IMR-90 (cell line): Measurements from ENCODE around the gene CIROP.

Experiments
- CHD1 ChIP-seq: IDR thresholded peaks from 2 replicates; pipeline ENCODE4 v1.6.1; 2012; ENCODE audit warnings: low read depth, low read length, improper control_type of control experiment
- CTCF ChIP-seq: conservative IDR thresholded peaks from 2 replicates; pipeline ENCODE4 v1.5.1; 2012; ENCODE audit warnings: mild to moderate bottlenecking, low read depth, low read length, improper control_type of control experiment
- ELK1 ChIP-seq: fragments of 150-350 bp; IDR thresholded peaks from 2 replicates; pipeline ENCODE4 v1.6.1; 2016; ENCODE audit warnings: low read depth, mild to moderate bottlenecking, low read length, moderate library complexity, borderline replicate concordance
- FOS ChIP-seq: fragments of 150-350 bp; IDR thresholded peaks from 2 replicates; pipeline ENCODE4 v1.6.1; 2016; ENCODE audit warnings: low read depth, low read length
- NFE2L2 ChIP-seq: fragments of 150-350 bp; IDR thresholded peaks from 2 replicates; pipeline ENCODE4 v1.6.1; 2016; ENCODE audit warnings: low read depth, mild to moderate bottlenecking, low read length
- POLR2A ChIP-seq: IDR thresholded peaks from 2 replicates; pipeline ENCODE4 v1.6.1; 2012; ENCODE audit warnings: mild to moderate bottlenecking, low read depth, low read length
- USF2 ChIP-seq: fragments of 150-350 bp; IDR thresholded peaks from 2 replicates; pipeline ENCODE4 v1.6.1; 2017; ENCODE audit warnings: mild to moderate bottlenecking, antibody characterized with exemption, low read length, low read depth

- TF ChIP-seq CTCF (no peak), CHD1 (no peak), POLR2A (no peak), USF2 (no peak), FOS (no peak), NFE2L2 (no peak), ELK1 (no peak)
Observed at GRCh38 chr14:23130871-23131270, 26.1 kb upstream of the CIROP start.
